Astrocyte (in vitro differentiated cells and primary cell): Measurements from ENCODE around the gene LRRC28. TPM values are rescaled to one million over a fixed set of nuclear protein-coding genes. Genes with fewer than 3 reads are reported as not detected.

Experiments used
- DNase-seq: peaks from one replicate; pipeline ENCODE4 v3.0.0-alpha.2; 2010; ENCODE audit warnings: low read depth
- FAIRE-seq: peaks from 2 replicates; lab custom pipeline; 2011; peaks lifted over from hg19 to GRCh38; lab: Jason Lieb, UNC
- H2AFZ ChIP-seq: 2 replicates; pipeline ENCODE4 v1.6.0; 2012; ENCODE audit warnings: low read depth, low read length, inconsistent platforms
- H3K27ac ChIP-seq: 2 replicates; pipeline ENCODE4 v1.5.1; 2011; ENCODE audit warnings: low read depth, low read length, inconsistent platforms
- H3K27me3 ChIP-seq: 2 replicates; pipeline ENCODE4 v1.6.0; 2011; ENCODE audit warnings: low read length, inconsistent platforms; ENCODE audit not compliant: insufficient read depth
- H3K36me3 ChIP-seq: 2 replicates; pipeline ENCODE4 v1.5.1; 2011; ENCODE audit warnings: low read length, inconsistent platforms; ENCODE audit not compliant: insufficient read depth
- H3K4me1 ChIP-seq: 2 replicates; pipeline ENCODE4 v1.5.1; 2011; ENCODE audit warnings: low read length, inconsistent platforms; ENCODE audit not compliant: insufficient read depth
- H3K4me2 ChIP-seq: 2 replicates; pipeline ENCODE4 v1.6.0; 2012; ENCODE audit warnings: low read length, inconsistent platforms
- H3K4me3 ChIP-seq: 2 replicates; pipeline ENCODE4 v1.5.1; 2011; ENCODE audit warnings: low read depth, mild to moderate bottlenecking, low read length, inconsistent platforms; ENCODE audit not compliant: insufficient read depth
- H3K79me2 ChIP-seq: 2 replicates; pipeline ENCODE4 v1.6.0; 2012; ENCODE audit warnings: mild to moderate bottlenecking, low read length, inconsistent platforms; ENCODE audit not compliant: insufficient read depth
- H3K9ac ChIP-seq: 2 replicates; pipeline ENCODE4 v1.6.0; 2012; ENCODE audit warnings: mild to moderate bottlenecking, low read length, inconsistent platforms
- H3K9me3 ChIP-seq: 2 replicates; pipeline ENCODE4 v1.5.1; 2012; ENCODE audit warnings: low read depth, mild to moderate bottlenecking, low read length, inconsistent platforms; ENCODE audit not compliant: insufficient read depth
- H4K20me1 ChIP-seq: 2 replicates; pipeline ENCODE4 v1.6.0; 2012; ENCODE audit warnings: low read length, inconsistent platforms; ENCODE audit not compliant: insufficient read depth
- H3K27ac Mint-ChIP-seq: one replicate; pipeline ENCODE4 v1.8.0; 2021; ENCODE audit warnings: mild to moderate bottlenecking, mixed read lengths; ENCODE audit not compliant: unreplicated experiment
- H3K27me3 Mint-ChIP-seq: one replicate; pipeline ENCODE4 v1.8.0; 2021; ENCODE audit warnings: low read depth, mixed read lengths; ENCODE audit not compliant: unreplicated experiment
- H3K36me3 Mint-ChIP-seq: one replicate; pipeline ENCODE4 v1.8.0; 2021; ENCODE audit warnings: low read depth, mixed read lengths; ENCODE audit not compliant: unreplicated experiment
- H3K4me1 Mint-ChIP-seq: one replicate; pipeline ENCODE4 v1.8.0; 2021; ENCODE audit warnings: low read depth, mixed read lengths; ENCODE audit not compliant: unreplicated experiment
- H3K4me3 Mint-ChIP-seq: one replicate; pipeline ENCODE4 v1.8.0; 2021; ENCODE audit warnings: mild to moderate bottlenecking, moderate library complexity, mixed read lengths; ENCODE audit not compliant: unreplicated experiment
- H3K9me3 Mint-ChIP-seq: one replicate; pipeline ENCODE4 v1.8.0; 2021; ENCODE audit warnings: mild to moderate bottlenecking, mixed read lengths; ENCODE audit not compliant: unreplicated experiment
- CTCF ChIP-seq: IDR thresholded peaks from 2 replicates; pipeline ENCODE4 v1.5.1; 2011; ENCODE audit warnings: low read depth, mild to moderate bottlenecking, inconsistent platforms, low read length, moderate library complexity; ENCODE audit not compliant: insufficient read depth
- EZH2 ChIP-seq: IDR thresholded peaks from 2 replicates; pipeline ENCODE4 v1.6.1; 2012; ENCODE audit warnings: mild to moderate bottlenecking, low read length, inconsistent platforms; ENCODE audit not compliant: insufficient read depth
- total RNA-seq: library from RNA; stranded (reverse); gene quantifications from 2 replicates; pipeline ENCODE4 v1.2.1, GENCODE V29; 2021

The LRRC28 gene
- total RNA-seq, 1 donor from 2014 or later = 28.1 TPM

GRCh38 chr15:99425657-99426301 lies 174.5 kb downstream of the LRRC28 start:
- Histone ChIP-seq H3K4me1 (peaks cover 19% of the 10 kb centered on the region), H3K4me2 (peak overlapping the region; percentile 53), H3K9ac (peak overlapping the region; percentile 64), H3K27me3 (no peaks in the 10 kb centered on the region), H3K27ac (no peak overlapping the region), H3K4me3 (no peak overlapping the region), H4K20me1 (no peaks in the 10 kb centered on the region), H3K36me3 (no peaks in the 10 kb centered on the region), H2AFZ (peak overlapping the region; percentile 87), H3K9me3 (no peaks in the 10 kb centered on the region), H3K79me2 (no peaks in the 10 kb centered on the region)
- no peak for TF ChIP-seq CTCF
- TF ChIP-seq EZH2 = no peak
- DNase-seq (no peak), FAIRE-seq (no peak)
- H3K27me3 Mint-ChIP-seq = peaks cover 18% of the 10 kb centered on the region
- H3K9me3 Mint-ChIP-seq = no peaks in the 10 kb centered on the region
- H3K27ac Mint-ChIP-seq = no peak overlapping the region
- no peaks in the 10 kb centered on the region for H3K36me3 Mint-ChIP-seq
- H3K4me1 Mint-ChIP-seq = peaks cover 17% of the 10 kb centered on the region
- no peak overlapping the region for H3K4me3 Mint-ChIP-seq

- Histone ChIP-seq H2AFZ (no peak overlapping the region), H3K27me3 (no peaks in the 10 kb centered on the region), H3K36me3 (no peaks in the 10 kb centered on the region), H4K20me1 (no peaks in the 10 kb centered on the region), H3K4me1 (peaks cover 19% of the 10 kb centered on the region), H3K9ac (no peak overlapping the region), H3K4me3 (no peak overlapping the region), H3K4me2 (no peak overlapping the region), H3K27ac (no peak overlapping the region), H3K79me2 (no peaks in the 10 kb centered on the region), H3K9me3 (no peaks in the 10 kb centered on the region)
- Mint-ChIP-seq H3K27me3 (peaks cover 18% of the 10 kb centered on the region), H3K4me1 (peaks cover 15% of the 10 kb centered on the region), H3K27ac (peak overlapping the region; percentile 20), H3K9me3 (peaks cover 2% of the 10 kb centered on the region), H3K36me3 (no peaks in the 10 kb centered on the region), H3K4me3 (no peak overlapping the region)
- no peak for DNase-seq
- no peak for TF ChIP-seq EZH2
- no peak for FAIRE-seq
Measured at GRCh38 chr15:99426431-99427105, 175.3 kb downstream of the LRRC28 start.

GRCh38 chr15:99427210-99427609 lies 175.9 kb downstream of the LRRC28 start:
- DNase-seq = no peak
- no peaks in the 10 kb centered on the region for H3K79me2 ChIP-seq
- no peak overlapping the region for H3K4me3 Mint-ChIP-seq
- peaks cover 2% of the 10 kb centered on the region for H3K9me3 Mint-ChIP-seq
- H3K4me1 Mint-ChIP-seq = peaks cover 15% of the 10 kb centered on the region
- no peaks in the 10 kb centered on the region for H3K36me3 Mint-ChIP-seq
- H3K4me2 ChIP-seq = no peak overlapping the region
- no peak overlapping the region for H3K27ac Mint-ChIP-seq
- TF ChIP-seq EZH2 = no peak
- no peak for TF ChIP-seq CTCF
- no peak overlapping the region for H2AFZ ChIP-seq
- FAIRE-seq = no peak
- no peak overlapping the region for H3K27ac ChIP-seq
- peaks cover 20% of the 10 kb centered on the region for H3K27me3 Mint-ChIP-seq
- no peaks in the 10 kb centered on the region for H3K9me3 ChIP-seq
- no peaks in the 10 kb centered on the region for H4K20me1 ChIP-seq
- H3K4me3 ChIP-seq = no peak overlapping the region
- H3K9ac ChIP-seq = no peak overlapping the region
- no peaks in the 10 kb centered on the region for H3K27me3 ChIP-seq
- no peaks in the 10 kb centered on the region for H3K36me3 ChIP-seq
- peaks cover 19% of the 10 kb centered on the region for H3K4me1 ChIP-seq
